Activated CD8-positive, alpha-beta memory T cell treated with anti-CD3 and anti-CD28 coated beads for 4 hours (primary cell): ENCODE results near the gene SSTR5.

ENCODE experiments used
- DNase-seq, 2 donors: peaks; one replicate each; pipeline ENCODE4 v3.0.0-alpha.2; 2020; ENCODE audit warnings: low read depth in 2 of 2

Gene SSTR5

GRCh38 chr16:1102921-1103635 lies 30.5 kb downstream of the SSTR5 start:
- peak; percentile 29 to 39 for DNase-seq

GRCh38 chr16:1103636-1103980 lies 31.1 kb downstream of the SSTR5 start:
- DNase-seq = no peak

GRCh38 chr16:1105888-1106620 lies 33.5 kb downstream of the SSTR5 start:
- no peak for DNase-seq

- no peak for DNase-seq
These were observed 34.1 kb downstream of the SSTR5 start for GRCh38 chr16:1106659-1107058.

GRCh38 chr16:1107141-1107540 lies 34.6 kb downstream of the SSTR5 start:
- DNase-seq = no peak

GRCh38 chr16:1107731-1108130 lies 35.2 kb downstream of the SSTR5 start:
- no peak for DNase-seq

GRCh38 chr16:1108299-1109252 lies 36.0 kb downstream of the SSTR5 start:
- DNase-seq = no peak

GRCh38 chr16:1109648-1110047 lies 37.1 kb downstream of the SSTR5 start:
- no peak for DNase-seq

GRCh38 chr16:1112506-1113184 lies 40.1 kb downstream of the SSTR5 start:
- no peak for DNase-seq

- no peak for DNase-seq
These were observed 40.9 kb downstream of the SSTR5 start for GRCh38 chr16:1113489-1113888.

- no peak for DNase-seq
These were observed 41.5 kb downstream of the SSTR5 start for GRCh38 chr16:1113889-1114526.

- DNase-seq = no peak
These were observed 44.1 kb downstream of the SSTR5 start for GRCh38 chr16:1116693-1117077.

GRCh38 chr16:1117176-1117900 lies 44.8 kb downstream of the SSTR5 start:
- DNase-seq = no peak

- no peak for DNase-seq
These were observed 45.4 kb downstream of the SSTR5 start for GRCh38 chr16:1117926-1118325.

- no peak for DNase-seq
These were observed 46.6 kb downstream of the SSTR5 start for GRCh38 chr16:1119129-1119528.

GRCh38 chr16:1119766-1120576 lies 47.4 kb downstream of the SSTR5 start:
- DNase-seq = no peak

GRCh38 chr16:1120577-1120941 lies 48.0 kb downstream of the SSTR5 start:
- DNase-seq = no peak

GRCh38 chr16:1121009-1121408 lies 48.5 kb downstream of the SSTR5 start:
- DNase-seq = no peak

- no peak for DNase-seq
These were observed 49.3 kb downstream of the SSTR5 start for GRCh38 chr16:1121601-1122397.
